OCI-M2 (cell line): ENCODE results near the gene SOCS4.
"Not testable (repeated sequence)": the region's sequence is repeated elsewhere in the genome, so short reads cannot be mapped to it uniquely, and the experiment has no call there.

Source experiments
- DNase-seq: peaks from one replicate; lab custom pipeline; 2025; ENCODE audit not compliant: unreplicated experiment; lab: John Stamatoyannopoulos, UW

SOCS4 gene

DNA sequence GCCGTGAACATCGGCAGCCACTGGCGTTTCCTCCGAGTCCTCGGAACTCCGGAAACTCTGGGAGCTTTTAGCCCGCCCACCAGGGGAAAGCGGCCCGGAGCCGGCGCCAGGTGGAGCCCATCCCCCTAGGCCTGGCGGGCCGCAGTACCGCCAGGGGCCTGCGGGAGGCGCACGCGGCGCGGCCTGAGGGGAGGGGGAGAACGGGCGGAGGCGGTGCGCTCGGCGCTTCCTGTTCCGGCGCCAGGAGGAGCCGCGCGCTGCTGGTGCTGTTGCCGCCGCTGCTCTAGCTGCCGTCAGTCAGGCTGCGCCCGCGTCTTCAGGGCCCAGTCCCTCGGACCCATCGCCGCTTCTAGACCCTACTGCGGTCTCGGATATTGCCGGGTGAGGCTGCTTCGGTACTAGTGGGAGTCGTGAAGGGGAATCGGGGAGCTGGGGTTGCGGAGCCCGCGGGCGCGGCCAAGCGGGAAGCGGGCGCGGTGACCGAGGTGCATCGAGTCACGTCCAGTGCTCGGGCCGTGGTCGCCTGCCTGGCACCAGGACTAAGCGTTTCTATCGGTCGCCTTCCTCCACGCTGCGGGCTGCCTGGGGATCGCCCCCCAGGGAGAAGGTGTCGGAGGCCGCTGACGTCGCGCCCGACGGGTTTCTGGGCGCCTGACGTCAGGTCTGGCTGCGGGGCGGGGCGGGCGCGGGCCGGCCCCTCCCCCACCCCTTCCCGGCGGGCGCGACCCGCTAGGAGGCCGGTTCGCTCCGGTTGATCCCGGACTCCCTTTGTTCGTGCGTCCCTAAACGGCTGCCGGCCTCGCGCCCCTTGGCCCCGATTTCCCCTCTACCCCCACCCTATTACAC, 24.6 kb downstream of the SOCS4 start, which contains the start of gene MAPK1IP1L:
Gene MAPK1IP1L, plus strand, starts transcription at position 225 of the 846 bp plus-strand sequence. CDS start 10,037 bp downstream, outside the sequence.
- DNase-seq: peak; percentile 80

DNA sequence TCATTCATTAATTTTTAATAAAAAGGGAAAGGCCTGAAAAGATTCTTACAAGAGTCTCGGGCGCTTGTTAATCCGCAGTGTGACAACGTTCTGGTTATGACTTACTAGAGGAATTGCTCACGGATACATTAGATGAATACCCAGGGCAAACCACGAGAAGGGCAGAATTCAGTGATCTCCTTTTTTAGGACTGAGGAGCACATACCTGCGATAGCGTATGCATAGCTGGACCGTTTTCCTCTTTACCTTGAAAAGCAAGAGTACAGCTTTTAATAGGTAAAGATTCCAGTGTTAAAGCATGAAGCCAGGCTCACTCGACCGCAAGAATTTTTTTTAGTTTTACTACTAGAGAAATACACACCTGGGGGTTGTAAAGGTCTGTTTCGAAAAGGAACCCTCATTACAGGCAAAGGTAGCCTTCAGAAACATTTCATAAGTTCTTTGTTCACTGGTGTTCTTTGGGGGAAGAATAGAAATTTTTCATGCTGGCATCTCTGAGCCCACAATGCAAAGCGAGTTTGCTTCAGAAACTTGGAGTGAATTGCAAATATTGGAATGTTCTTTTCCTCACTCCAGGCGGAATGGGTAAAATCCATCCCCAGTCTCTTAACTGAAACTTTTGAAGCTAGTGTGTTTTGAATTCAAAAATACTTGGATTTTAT, 25.4 kb downstream of the SOCS4 start:
- DNase-seq: no peak

GRCh38 chr14:55053018-55053417, 26.0 kb downstream of the SOCS4 start:
- no peak for DNase-seq

- DNase-seq: no peak
These were observed 26.5 kb downstream of the SOCS4 start for GRCh38 chr14:55053500-55053899.

- DNase-seq: no peak
These were observed 27.1 kb downstream of the SOCS4 start for GRCh38 chr14:55054098-55054497.

DNA sequence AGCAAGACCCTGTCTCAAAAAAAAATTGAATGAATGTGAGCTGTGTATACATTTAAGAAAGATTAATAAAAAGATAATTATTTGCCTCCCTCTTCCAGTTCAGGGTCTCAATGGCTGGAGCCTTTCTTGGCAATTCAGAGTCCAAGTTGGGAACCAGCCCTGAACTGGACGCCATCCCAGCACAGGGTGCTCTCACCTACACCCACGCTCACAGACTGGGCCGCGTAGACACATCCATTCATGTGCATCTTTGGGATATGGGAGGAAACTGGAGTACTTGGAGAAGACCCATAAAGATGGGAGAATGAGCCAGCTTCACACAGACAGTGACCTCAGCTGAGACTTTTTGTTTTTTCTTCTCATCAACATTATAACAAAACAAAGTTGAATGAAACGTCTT, 30.9 kb downstream of the SOCS4 start:
- DNase-seq: no peak

DNA sequence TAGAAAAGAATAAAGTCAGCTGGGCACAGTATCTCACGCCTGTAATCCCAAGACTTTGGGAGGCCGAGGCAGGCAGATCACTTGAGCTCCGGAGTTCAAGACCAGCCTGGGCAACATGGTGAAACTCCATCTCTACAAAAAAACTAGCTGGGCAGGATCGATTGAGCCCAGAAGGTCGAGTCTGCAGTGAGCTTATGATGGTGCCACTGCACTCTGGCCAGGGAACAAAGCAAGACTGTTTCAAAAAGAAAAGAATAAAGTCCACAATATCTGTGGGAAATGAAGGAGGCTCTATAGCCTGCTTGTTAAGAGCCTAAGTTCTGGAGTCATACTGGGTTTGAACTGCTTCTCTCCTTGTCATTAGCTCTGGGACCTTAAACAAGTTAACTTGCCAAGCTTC, 32.3 kb downstream of the SOCS4 start:
- DNase-seq: no peak

GRCh38 chr14:55062517-55063351, 35.7 kb downstream of the SOCS4 start:
- no peak for DNase-seq

GRCh38 chr14:55064896-55065295, 37.9 kb downstream of the SOCS4 start:
- DNase-seq: not testable (repeated sequence)

DNA sequence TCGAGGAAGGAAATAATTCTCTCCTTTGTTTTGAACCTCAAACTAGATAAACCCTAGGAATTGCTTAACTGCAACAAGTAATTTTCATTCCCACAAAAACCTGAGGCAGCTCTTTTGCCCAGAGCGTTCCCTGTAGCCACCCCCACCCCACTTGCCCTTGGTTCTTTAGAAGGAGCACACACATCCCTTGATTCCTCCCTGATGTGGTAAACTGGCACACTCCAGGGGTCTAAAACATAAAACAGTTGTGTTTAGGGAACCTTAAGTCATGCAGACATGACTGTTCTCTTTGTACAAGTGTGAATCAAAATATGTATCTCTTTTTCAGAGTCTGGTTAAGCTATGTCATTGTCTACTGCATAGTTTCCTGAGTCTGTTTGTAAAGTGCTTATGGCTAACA, 38.4 kb downstream of the SOCS4 start:
- DNase-seq: no peak

DNA sequence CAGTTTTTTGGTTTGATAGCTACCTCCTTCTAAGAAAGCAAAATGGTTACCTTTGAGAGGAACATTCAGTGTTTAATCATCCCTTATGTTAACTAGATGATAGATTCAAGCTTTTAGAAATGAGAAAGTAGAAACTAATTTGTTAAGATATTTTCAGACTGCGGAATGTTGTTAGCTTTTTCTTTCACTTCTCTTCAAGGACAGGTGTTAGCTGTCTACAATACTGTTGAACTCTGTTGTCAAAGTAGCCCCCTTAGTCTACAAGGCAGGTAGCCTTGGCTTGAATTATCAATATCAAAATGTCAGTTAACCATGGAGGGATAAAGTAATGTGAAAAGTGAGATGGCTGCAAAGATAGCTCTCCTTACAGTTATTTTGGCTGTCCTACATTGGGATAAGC, 39.2 kb downstream of the SOCS4 start:
- no peak for DNase-seq

GRCh38 chr14:55070981-55071411, 44.0 kb downstream of the SOCS4 start:
- DNase-seq: no peak

GRCh38 chr14:55071870-55072640, 45.0 kb downstream of the SOCS4 start:
- DNase-seq: no peak

- DNase-seq: no peak
These were observed 46.8 kb downstream of the SOCS4 start for GRCh38 chr14:55073856-55074255.

DNA sequence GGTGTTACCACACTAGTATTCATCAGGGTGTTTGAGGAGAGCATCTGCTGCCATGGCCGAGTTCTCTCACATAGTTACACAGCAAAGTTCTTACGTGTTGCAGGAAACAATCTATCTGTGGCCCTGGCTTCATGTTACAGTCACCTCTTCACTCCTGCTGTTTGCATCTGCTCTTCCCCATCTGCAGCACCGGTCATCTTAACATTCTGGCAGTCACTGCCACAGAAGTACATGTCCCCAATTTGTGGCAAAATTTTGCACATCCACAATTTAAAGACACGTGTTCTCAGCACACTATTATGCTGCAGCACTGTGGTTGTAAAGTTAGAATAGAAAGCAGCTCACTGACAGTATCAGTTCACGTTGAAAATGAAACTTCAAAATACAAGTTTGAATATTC, 47.6 kb downstream of the SOCS4 start:
- no peak for DNase-seq

DNA sequence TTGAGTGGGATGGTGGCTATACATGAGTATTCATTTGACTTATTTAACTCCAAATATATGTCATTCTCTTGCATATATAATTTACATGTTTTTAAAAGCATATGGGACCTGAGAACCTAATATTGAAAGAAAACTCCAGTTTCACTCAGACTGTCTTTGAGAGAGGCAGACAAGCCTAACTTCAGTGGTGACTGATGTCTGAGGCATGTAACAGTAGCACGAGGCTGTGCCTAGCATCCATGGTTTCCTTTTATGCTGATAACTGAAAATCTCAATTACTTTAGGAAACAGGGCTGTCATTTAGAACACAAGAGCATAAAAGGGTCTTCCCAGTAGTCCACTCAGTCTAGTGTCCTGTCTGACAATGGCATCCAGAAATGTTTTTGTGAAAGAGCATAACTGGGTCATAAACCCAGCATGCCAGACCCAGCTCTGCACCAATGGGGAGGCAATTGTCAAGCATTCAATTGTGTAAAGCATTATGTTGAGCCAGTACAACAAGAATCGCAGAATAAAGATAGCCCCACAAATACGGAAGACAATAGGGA, 48.7 kb downstream of the SOCS4 start:
- DNase-seq: no peak

GRCh38 chr14:55077170-55078151, 50.4 kb downstream of the SOCS4 start:
- no peak for DNase-seq

- not testable (repeated sequence) for DNase-seq
These were observed 52.9 kb downstream of the SOCS4 start for GRCh38 chr14:55079961-55080360.

GRCh38 chr14:55084401-55085059, 57.5 kb downstream of the SOCS4 start:
- no peak for DNase-seq
